B cell (primary cell): ENCODE data around the gene AKIP1. TPM values are rescaled to one million over a fixed set of nuclear protein-coding genes. Genes with fewer than 3 reads are reported as not detected.
"Not testable (repeated sequence)": the region's sequence is repeated elsewhere in the genome, so short reads cannot be mapped to it uniquely, and the experiment has no call there.

Source experiments
- ATAC-seq: fragments of 200-7000 bp; cut with Tn5 transposase; one replicate; pipeline ENCODE4 v1.10.0; 2021; ENCODE audit warnings: low read depth, mild to moderate bottlenecking, moderate number of reproducible peaks, moderate library complexity
- CTCF ChIA-PET: fragments of 350-600 bp; sonication (Branson Sonifier 250); formaldehyde crosslinking; loops from one replicate; lab custom pipeline; 2021; ENCODE audit warnings: antibody characterized with exemption, inconsistent platforms; lab: Charles Lee
- POLR2A ChIA-PET: fragments of 350-600 bp; sonication (Branson Sonifier 250); formaldehyde crosslinking; loops from one replicate; lab custom pipeline; 2021; ENCODE audit warnings: antibody characterized with exemption; lab: Charles Lee
- DNase-seq: peaks from one replicate; pipeline ENCODE4 v3.0.0; 2013
- H2AFZ ChIP-seq: 2 replicates; pipeline ENCODE4 v1.6.1; 2012; ENCODE audit warnings: mild to moderate bottlenecking, low read depth, low read length; ENCODE audit not compliant: insufficient read depth, poor library complexity, severe bottlenecking
- H3K27ac ChIP-seq, 2 donors: 1 replicate in 1 of 2; 2 replicates in 1 of 2; pipeline ENCODE4 v1.5.1; 2012 to 2013; ENCODE audit warnings: low read length in 2 of 2, mild to moderate bottlenecking in 2 of 2, moderate library complexity in 1 of 2
- H3K27me3 ChIP-seq, 4 experiments: fragments of 200-600 bp in 1 of 4; sonication (generic) in 1 of 4; replicated peaks in 1 of 4; 1 replicate in 2 of 4; 2 replicates in 2 of 4; pipeline versions ENCODE4 v1.6.1 to v1.7.0; 2013 to 2016; ENCODE audit warnings: low read length in 3 of 4, mild to moderate bottlenecking in 2 of 4, mixed read lengths in 1 of 4, moderate library complexity in 1 of 4; ENCODE audit not compliant: insufficient read depth in 4 of 4, control insufficient read depth in 3 of 4; ENCODE audit errors: control extremely low read depth in 1 of 4
- H3K36me3 ChIP-seq, 2 experiments: replicated peaks in 1 of 2; 1 replicate in 1 of 2; 2 replicates in 1 of 2; pipeline versions ENCODE4 v1.6.1 to v1.7.1; 2013; ENCODE audit warnings: low read length in 1 of 2; ENCODE audit not compliant: insufficient read depth in 2 of 2, control insufficient read depth in 1 of 2; ENCODE audit errors: control extremely low read depth in 1 of 2, extremely low read depth in 1 of 2
- H3K4me1 ChIP-seq, 2 donors: fragments of 200-600 bp in 1 of 2; sonication (generic) in 1 of 2; 1 replicate in 1 of 2; 2 replicates in 1 of 2; pipeline versions ENCODE4 v1.5.1 to v1.6.1; 2013 to 2017; ENCODE audit warnings: low read length in 2 of 2; ENCODE audit not compliant: control insufficient read depth in 2 of 2, insufficient read depth in 2 of 2
- H3K4me2 ChIP-seq: replicated peaks from 2 replicates; pipeline ENCODE3; 2012; ENCODE audit warnings: mild to moderate bottlenecking, low read depth, low read length; ENCODE audit not compliant: poor library complexity, severe bottlenecking
- H3K4me3 ChIP-seq, 5 experiments: fragments of 200-600 bp in 1 of 5; sonication (generic) in 1 of 5; 1 replicate in 3 of 5; 2 replicates in 2 of 5; pipeline versions ENCODE4 v1.5.1 to v1.7.0; 2011 to 2016; ENCODE audit warnings: low read length in 4 of 5, mild to moderate bottlenecking in 4 of 5, low read depth in 2 of 5, control low read depth in 1 of 5, moderate library complexity in 1 of 5; ENCODE audit not compliant: insufficient read depth in 1 of 5; ENCODE audit errors: control extremely low read depth in 1 of 5, extremely low read depth in 1 of 5
- H3K79me2 ChIP-seq: fragments of 200-600 bp; sonication (generic); one replicate; pipeline ENCODE4 v1.6.0; 2016; ENCODE audit warnings: low read length; ENCODE audit not compliant: control insufficient read depth, insufficient read depth
- H3K9ac ChIP-seq: fragments of 200-600 bp; sonication (generic); 2 replicates; pipeline ENCODE4 v1.6.1; 2017; ENCODE audit warnings: mild to moderate bottlenecking, low read length, moderate library complexity
- H3K9me3 ChIP-seq, 3 donors: one replicate each; pipeline versions ENCODE4 v1.6.1 to v1.7.1; 2013; ENCODE audit warnings: low read length in 2 of 3; ENCODE audit not compliant: control insufficient read depth in 2 of 3, insufficient read depth in 1 of 3; ENCODE audit errors: control extremely low read depth in 1 of 3
- H4K20me1 ChIP-seq: 2 replicates; pipeline ENCODE4 v1.6.0; 2012; ENCODE audit warnings: mild to moderate bottlenecking, low read length; ENCODE audit not compliant: insufficient read depth, control insufficient read depth, poor library complexity, severe bottlenecking
- H3K27ac Mint-ChIP-seq: one replicate; pipeline ENCODE4 v1.8.0; 2021; ENCODE audit warnings: mixed read lengths
- H3K27me3 Mint-ChIP-seq: one replicate; pipeline ENCODE4 v1.8.0; 2021; ENCODE audit warnings: mixed read lengths
- H3K4me1 Mint-ChIP-seq: one replicate; pipeline ENCODE4 v1.8.0; 2021; ENCODE audit warnings: mixed read lengths
- H3K4me3 Mint-ChIP-seq: one replicate; pipeline ENCODE4 v1.8.0; 2021; ENCODE audit warnings: mixed read lengths
- H3K9me3 Mint-ChIP-seq: one replicate; pipeline ENCODE4 v1.8.0; 2022; ENCODE audit warnings: mixed read lengths; ENCODE audit not compliant: insufficient read depth
- EZH2 ChIP-seq: IDR thresholded peaks from 2 replicates; pipeline ENCODE4 v1.6.1; 2012; ENCODE audit warnings: borderline replicate concordance, low read depth, mild to moderate bottlenecking, moderate library complexity, low read length; ENCODE audit not compliant: insufficient read depth, poor library complexity, severe bottlenecking
- WGBS: methylation state at CpG from one replicate; pipeline ENCODE4 v1.1.5; 2013; ENCODE audit warnings: missing lambda C conversion rate; ENCODE audit not compliant: insufficient coverage; 5-methylcytosine and 5-hydroxymethylcytosine counted together
- intact Hi-C: fragments of 100-400 bp; cut with micrococcal nuclease; formaldehyde crosslinking; loops from one replicate; pipeline ENCODE4 v1.10.0; 2022
- polyA plus RNA-seq: library from polyadenylated mRNA; depleted of rRNA; stranded (reverse); fragments of >200 nt; gene quantifications from 2 replicates; pipeline ENCODE4 v1.2.3, GENCODE V29; 2012
- total RNA-seq, 2 donors: library from RNA; stranded (reverse); fragments of 120-200 nt in 1 of 2; gene quantifications; 1 replicate in 1 of 2; 2 replicates in 1 of 2; pipeline versions ENCODE4 v1.2.3 to v1.2.4, GENCODE V29; 2013 to 2022
- TF ChIP-seq, protein P1 (sequence below): fragments of 200-600 bp; IDR thresholded peaks from one replicate; pipeline ENCODE4 v1.8.0; 2022; ENCODE audit warnings: antibody characterized with exemption, mild to moderate bottlenecking

AKIP1 gene
- total and polyA plus RNA-seq, 2 donors (not counting 1 experiment from before 2014, with no cell fraction given): 2.8 to 10.7 TPM

DNA sequence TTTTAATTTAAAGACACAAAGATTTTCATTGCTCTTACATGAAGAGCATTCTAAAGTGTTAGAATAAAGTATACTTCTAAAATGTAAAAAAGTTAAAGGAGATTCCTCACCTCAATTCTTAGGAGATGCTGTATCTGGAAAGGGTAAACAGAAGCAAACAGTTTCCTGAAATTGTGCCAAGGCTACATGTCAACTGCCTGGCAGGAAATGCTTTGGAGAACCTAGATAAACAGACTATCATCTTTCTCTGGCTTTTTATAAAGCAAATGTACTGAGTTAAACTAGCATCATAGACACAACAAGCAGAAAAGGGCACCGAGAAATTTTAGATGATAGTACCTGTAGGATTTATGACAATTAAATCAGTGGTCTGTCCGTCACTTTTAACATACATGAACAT is 24.7 kb upstream of the AKIP1 start:
- no peak overlapping the region for H3K27ac Mint-ChIP-seq
- Histone ChIP-seq H3K4me3 (no peak overlapping the region), H3K36me3 (no peaks in the 10 kb centered on the region), H3K27ac (no peak overlapping the region), H3K9ac (no peak overlapping the region), H3K79me2 (no peaks in the 10 kb centered on the region), H4K20me1 (no peaks in the 10 kb centered on the region), H3K4me2 (no peak overlapping the region), H3K27me3 (peaks cover 0 to 10% (median 0%) of the 10 kb centered on the region in 4 experiments), H3K9me3 (no peaks in the 10 kb centered on the region), H2AFZ (no peak overlapping the region), H3K4me1 (no peaks in the 10 kb centered on the region)
- no CpG with 5 or more reads among the region's 2 CpGs for WGBS
- no peak for ATAC-seq
- peaks cover 40% of the 10 kb centered on the region for H3K27me3 Mint-ChIP-seq
- intact Hi-C loops: no loop called here
- TF ChIP-seq, protein P1, sequence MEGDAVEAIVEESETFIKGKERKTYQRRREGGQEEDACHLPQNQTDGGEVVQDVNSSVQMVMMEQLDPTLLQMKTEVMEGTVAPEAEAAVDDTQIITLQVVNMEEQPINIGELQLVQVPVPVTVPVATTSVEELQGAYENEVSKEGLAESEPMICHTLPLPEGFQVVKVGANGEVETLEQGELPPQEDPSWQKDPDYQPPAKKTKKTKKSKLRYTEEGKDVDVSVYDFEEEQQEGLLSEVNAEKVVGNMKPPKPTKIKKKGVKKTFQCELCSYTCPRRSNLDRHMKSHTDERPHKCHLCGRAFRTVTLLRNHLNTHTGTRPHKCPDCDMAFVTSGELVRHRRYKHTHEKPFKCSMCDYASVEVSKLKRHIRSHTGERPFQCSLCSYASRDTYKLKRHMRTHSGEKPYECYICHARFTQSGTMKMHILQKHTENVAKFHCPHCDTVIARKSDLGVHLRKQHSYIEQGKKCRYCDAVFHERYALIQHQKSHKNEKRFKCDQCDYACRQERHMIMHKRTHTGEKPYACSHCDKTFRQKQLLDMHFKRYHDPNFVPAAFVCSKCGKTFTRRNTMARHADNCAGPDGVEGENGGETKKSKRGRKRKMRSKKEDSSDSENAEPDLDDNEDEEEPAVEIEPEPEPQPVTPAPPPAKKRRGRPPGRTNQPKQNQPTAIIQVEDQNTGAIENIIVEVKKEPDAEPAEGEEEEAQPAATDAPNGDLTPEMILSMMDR: no peak
- no peak for TF ChIP-seq EZH2
- ChIA-PET CTCF (no interaction called here), POLR2A (no interaction called here)
- H3K4me3 Mint-ChIP-seq: no peak overlapping the region
- H3K4me1 Mint-ChIP-seq: no peaks in the 10 kb centered on the region
- H3K9me3 Mint-ChIP-seq: no peaks in the 10 kb centered on the region
- no peak for DNase-seq

DNA sequence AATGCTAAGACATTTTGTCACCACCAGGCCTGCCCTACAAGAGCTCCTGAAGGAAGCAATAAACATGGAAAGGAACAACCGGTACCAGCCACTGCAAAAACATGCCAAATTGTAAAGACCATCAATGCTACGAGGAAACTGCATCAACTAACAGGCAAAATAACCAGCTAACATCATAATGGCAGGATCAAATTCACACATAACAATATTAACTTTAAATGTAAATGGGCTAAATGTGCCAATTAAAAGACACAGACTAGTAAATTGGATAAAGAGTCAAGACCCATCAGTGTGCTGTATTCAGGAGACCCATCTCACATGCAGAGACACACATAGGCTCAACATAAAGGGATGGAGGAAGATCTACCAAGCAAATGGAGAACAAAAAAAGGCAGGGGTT is 19.8 kb upstream of the AKIP1 start:
- H3K27me3 Mint-ChIP-seq: peaks cover 37% of the 10 kb centered on the region
- H3K4me3 Mint-ChIP-seq, ATAC-seq, H3K9ac ChIP-seq, H3K27me3 ChIP-seq, CTCF ChIA-PET, H4K20me1 ChIP-seq, H3K36me3 ChIP-seq, H3K79me2 ChIP-seq, H3K9me3 Mint-ChIP-seq, H3K4me2 ChIP-seq, DNase-seq, H2AFZ ChIP-seq, H3K27ac Mint-ChIP-seq, H3K4me1 ChIP-seq, H3K27ac ChIP-seq, intact Hi-C loops, H3K9me3 ChIP-seq, H3K4me3 ChIP-seq, POLR2A ChIA-PET, H3K4me1 Mint-ChIP-seq: not testable (repeated sequence)
- no CpG with 5 or more reads among the region's 2 CpGs for WGBS
